ENCODE measurements around the gene JADE2.

GRCh38 chr5:134540747-134541733 lies 15.6 kb downstream of the JADE2 start:
- TF ChIP-seq ELF4 (IDR thresholded peaks at IDR 0.05) (no peak), ARNT (IDR thresholded peaks at IDR 0.05) (no peak), FOXM1 (IDR thresholded peaks at IDR 0.05; ENCODE audit: borderline replicate concordance) (no peak), ZNF384 (IDR thresholded peaks at IDR 0.05) (no peak), BHLHE40 (IDR thresholded peaks at IDR 0.05; ENCODE audit: borderline replicate concordance) (no peak), TARDBP (IDR thresholded peaks at IDR 0.05) (no peak), SP1 (IDR thresholded peaks at IDR 0.05) (no peak), CTBP1 (IDR thresholded peaks at IDR 0.05; ENCODE audit: borderline replicate concordance) (no peak), SUZ12 (IDR thresholded peaks at IDR 0.05) (no peak), PKNOX1 (IDR thresholded peaks at IDR 0.05) (no peak), FOXK2 (IDR thresholded peaks at IDR 0.05) (no peak), HDGF (IDR thresholded peaks at IDR 0.05; ENCODE audit: borderline replicate concordance) (no peak), L3MBTL2 (conservative IDR thresholded peaks at IDR 0.05) (no peak)

All from HEK293T (cell line).